GM21390 (cell line): Measurements from ENCODE around the gene PHTF2.
"Not testable (repeated sequence)": the region's sequence is repeated elsewhere in the genome, so short reads cannot be mapped to it uniquely, and the experiment has no call there.

Experiments used
- ATAC-seq: cut with Tn5 transposase; IDR thresholded peaks from one replicate; pipeline ENCODE4 v1.9.1; 2021; ENCODE audit not compliant: unreplicated experiment

Gene PHTF2

DNA sequence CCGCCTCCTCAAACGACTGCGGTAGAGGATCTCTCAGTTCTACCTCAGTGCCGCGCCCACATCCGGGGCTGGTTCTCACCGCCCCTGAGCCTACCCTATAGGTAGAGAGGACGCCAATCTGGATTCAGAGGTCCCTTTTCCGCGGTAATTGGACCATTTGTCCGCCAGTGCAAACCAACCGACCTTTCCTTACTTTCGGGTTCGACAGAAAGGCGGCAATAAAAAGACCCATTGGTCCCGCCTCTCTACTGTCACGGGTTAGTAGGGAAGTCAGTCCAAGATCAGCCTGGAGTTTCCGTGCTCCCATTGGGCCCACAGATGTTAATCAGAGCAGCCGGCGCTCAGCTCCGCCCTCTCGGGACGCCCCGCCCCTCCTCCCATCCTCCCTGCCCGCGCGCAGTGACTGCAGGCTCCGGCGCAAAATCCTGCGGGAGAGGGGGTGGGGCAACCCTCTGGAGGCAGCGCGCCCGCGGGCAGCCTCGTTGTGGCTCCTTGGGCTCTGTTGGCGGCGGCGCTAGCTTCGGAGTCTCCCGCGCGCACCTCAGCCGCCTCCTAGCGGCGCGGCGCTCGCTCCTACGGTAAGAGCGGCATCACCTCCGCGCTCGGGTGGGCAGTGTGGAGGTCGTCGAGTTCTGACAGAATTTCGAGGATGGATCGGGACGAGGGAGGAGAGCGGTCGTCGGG, at the start of gene PHTF2, which contains the start of gene TMEM60:
TSS of gene PHTF2 (plus strand) at position 380 of the 684 bp plus-strand sequence.
TSS of gene TMEM60 (minus strand) at position 41 of the 684 bp plus-strand sequence. CDS start 4,061 bp downstream, outside the sequence.
- peak; percentile 86 for ATAC-seq

DNA sequence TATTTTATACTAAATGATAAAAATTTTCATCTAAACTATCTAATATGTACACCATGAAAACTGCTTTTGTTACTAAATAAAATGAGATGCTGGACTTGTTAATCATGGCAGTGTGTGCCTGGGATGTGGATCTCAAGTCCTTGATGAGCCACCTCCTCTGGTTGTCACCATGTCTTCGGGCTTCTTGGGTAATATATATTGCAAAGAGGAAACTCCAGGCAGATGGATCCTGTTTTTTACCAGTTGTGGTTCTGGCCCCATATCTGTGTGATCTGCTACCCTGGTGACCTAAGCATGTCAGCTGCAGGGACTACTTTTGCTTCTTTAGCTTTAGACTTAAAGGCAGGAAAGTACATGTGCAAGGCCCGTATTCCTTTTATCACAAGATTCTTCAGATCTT, 46.6 kb upstream of the PHTF2 start:
- ATAC-seq = no peak

DNA sequence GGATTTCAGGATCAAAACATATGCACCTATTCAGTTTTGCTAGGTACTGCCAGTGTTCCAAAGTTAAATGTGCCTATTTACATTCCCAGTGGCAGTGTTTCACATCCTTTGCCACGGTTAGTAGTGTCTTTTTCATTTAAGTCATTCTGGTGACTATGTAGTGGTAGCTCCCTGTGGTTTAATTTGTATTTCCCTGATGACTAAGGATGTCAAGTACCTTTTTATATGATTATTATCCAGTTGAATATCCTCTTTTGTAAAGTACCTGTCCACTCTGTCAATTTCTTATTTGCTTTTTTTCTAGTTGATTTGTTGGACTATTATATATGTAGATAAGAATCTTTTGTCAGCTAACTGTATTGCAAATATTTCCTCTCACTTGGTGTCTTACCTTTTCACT, 45.4 kb upstream of the PHTF2 start:
- ATAC-seq = no peak

DNA sequence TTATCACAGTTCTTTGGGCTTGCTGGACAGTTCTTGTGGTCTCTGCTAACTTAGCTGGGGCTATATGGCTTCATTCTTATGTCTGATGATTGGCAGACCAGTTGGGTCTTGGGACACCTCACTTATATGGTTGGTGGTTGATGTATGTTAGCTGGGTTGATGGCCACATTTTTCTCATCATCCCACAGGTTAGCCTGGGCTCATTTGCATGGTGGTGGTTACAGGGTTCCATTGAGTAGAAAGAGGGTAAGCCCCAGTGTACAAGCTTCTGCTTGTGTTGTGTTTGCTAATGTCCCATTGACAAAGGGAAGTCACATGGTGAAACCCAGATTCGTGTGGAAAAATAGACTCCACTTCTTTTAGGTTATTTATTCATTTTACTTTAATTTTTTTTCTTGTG, 41.0 kb upstream of the PHTF2 start:
- peak; percentile 79 for ATAC-seq

DNA sequence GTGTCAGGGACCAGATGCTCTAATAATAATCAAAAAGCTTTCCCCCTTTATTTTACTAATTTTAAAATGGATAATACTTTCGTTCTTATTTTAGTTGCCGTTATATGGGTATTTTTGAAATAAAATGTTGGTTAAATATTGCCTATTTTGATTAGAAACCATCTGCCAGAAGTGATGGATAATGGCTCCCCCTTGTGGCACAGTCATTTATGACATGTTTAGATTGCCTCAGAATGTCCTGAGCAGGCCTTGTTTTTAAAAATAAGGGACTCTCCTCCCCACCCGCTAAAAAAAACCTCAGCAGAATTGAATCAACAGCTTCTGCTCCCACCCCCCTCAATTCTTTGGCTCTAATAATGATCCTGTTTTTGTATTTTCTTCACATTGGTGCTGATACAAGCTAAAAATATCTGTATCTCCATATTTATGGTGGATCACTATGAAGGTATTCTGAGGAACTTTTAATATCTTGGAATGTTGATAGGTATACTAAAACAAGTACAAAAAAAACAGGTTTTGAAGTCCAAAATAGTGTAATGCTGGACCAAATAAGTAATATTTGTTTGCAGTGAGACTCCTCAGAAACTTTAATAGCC, 39.2 kb upstream of the PHTF2 start:
- peak; percentile 36 for ATAC-seq

DNA sequence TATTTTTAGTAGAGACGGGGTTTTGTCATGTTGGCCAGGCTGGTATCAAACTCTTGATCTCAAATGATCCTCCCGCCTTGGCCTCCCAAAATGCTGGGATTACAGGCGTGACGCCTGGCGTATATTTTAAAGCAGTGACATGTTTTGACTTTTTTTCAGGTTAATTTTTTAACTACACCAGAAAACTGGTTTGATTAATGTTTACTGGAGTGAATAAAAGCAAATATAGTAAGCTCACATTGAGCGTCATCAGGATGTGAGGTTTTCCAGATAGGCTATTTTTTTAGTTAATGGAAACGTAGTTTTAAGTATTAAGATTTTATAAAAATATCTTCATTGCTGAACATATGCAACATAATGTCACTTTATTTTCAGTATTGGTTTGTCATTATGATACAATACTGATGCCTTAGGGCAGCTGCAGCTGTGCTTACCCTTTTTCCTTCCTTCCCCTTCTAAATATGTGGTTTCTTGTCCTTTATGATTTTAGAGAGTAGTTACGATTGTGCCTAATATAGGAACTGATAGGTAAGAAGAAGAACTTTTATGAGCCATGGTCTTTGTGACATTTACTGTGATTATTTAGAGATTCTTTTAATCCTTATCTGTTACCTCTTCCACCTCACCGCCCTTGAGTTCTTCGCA, 37.6 kb upstream of the PHTF2 start:
- no peak for ATAC-seq

DNA sequence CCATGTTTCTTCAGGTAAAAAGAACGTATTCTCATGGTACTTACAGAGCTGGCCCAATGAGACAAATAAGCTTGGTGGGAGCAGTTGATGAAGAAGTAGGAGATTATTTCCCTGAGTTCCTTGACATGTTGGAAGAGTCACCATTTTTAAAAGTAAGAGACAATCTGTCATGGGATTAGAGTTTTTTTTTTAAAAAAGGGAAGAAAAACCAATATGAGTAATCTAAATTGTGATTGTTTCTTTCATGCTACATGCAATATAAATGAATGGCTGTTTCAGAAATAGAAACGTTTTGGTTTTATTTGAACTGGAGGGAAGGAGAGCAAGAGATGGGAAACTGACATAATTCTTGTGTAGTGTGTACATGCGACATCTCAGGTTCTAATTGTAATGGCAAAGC, 33.1 kb upstream of the PHTF2 start:
- ATAC-seq = no peak

DNA sequence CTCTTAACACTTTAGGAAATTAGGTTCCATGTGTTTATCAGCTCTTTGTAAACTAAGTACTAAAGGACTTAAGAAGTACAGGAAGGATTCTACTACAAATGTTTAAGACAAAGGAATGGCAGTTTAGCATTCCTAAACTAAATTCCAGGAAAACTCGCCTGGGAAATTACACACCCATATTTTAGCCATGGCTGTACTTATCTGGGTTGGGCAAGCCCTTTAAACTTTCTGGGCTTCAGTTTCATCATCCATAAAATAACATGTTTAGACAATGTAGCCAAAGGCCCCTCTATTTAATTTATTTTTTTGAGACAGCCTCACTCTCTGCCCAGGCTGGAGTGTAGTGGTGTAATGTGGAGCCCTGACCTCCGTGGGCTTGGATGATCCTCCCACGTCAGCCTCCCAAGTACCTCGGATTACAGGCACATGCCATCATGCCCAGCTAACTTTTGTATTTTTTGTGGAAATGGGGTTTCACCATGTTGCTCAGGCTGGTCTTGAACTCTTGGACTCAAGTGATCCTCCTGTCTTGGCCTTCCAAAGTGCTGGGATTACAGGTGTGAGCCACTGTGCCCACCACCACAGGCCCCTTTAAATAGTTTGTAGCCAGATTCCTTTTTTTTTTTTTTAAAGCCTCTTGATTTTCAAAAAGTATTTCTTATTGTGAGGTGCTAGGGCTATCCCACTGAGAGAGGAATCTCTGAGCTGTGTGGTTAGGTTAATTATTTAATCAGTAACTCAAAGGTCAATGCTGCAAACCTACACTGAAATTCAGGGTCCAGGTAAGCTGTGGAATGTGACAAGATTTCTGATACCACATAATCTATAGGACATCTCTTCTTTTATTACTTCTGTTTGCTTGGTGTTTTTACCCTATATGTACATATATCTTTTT, 32.4 kb upstream of the PHTF2 start:
- ATAC-seq = no peak

DNA sequence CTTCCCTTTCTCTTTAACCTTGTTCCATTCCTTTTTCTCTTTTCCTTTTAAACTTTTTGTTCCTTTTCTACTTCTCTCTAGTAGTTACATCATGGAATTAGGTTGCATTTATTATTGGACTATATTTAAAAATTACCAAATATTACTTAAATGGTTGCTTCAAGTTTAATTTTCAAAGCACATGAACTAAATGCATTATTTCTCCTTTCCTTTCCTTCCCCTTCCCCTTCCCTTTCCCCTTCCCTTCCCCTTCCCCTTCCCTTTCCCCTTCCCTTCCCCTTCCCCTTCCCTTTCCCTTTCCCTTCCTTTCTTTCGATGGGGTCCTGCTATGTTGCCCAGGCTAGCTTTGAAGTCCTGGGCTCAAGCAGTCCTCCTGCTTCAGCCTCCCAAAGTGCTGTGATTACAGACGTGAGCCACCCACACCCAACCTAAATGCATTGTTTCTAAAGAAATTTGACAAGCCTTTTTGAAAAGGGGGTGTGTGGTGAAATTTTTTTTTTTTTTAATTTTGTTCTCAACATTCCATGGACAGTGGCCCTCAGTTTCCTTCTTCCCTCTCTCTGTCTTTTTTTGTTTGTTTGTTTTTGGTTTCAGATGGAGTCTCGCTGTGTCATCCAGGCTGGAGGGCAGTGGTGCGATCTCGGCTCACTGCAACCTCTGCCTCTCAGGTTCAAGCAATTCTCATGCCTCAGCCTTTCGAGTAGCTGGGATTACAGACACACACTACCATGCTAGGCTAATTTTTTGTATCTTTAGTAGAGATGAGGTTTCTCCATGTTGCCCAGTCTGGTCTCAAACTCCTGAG, 31.6 kb upstream of the PHTF2 start:
- ATAC-seq = no peak

DNA sequence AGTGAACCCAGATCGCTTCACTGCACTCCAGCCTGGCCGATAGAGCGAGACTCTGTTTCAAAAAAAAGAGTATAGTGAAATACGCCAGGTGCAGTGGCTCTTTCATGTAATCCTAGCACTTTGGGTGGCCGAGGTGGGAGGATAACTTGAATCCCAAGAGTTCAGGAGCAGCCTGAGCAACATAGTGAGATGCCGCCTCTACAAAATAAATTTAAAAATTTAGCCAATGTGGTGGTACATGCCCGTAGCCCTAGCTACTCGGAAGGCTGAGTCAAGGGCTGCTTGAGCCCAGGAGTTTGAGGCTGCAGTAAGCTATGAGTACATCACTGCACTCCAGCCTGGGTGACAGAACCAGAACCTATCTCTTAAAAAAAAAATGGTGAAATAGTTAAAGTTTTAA, 28.3 kb upstream of the PHTF2 start:
- no peak for ATAC-seq

DNA sequence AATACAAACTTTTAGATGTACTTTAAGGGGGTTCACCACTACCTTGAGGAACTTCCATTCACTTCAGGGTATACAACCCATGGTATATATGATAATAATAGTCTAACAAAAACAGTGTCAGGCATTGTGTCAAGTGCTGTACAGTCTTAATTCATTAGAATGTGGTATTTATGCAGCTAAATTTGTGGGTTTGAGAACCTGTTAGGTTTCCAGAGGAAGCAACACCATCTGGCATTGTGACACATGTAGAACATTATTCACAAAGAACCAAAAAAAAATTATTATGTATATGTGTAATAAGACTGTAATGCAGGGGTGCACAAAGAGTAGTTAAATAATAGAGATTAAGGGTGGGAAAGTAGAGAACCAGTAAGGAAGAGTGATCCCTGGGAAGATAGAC, 26.7 kb upstream of the PHTF2 start:
- no peak for ATAC-seq

DNA sequence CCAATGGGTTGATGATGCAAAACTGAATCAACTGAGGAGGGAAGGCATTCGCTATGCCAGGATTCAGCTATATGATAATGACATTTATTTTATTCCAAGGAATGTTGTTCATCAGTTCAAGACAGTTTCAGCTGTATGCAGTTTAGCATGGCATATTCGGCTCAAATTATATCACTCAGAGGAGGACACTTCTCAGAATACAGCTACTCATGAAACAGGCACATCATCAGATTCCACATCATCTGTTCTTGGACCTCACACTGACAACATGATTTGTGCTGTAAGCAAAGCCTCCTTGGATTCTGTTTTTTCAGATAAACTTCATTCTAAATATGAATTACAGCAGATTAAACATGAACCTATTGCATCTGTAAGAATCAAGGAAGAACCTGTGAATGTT, 20.0 kb upstream of the PHTF2 start:
- no peak for ATAC-seq

DNA sequence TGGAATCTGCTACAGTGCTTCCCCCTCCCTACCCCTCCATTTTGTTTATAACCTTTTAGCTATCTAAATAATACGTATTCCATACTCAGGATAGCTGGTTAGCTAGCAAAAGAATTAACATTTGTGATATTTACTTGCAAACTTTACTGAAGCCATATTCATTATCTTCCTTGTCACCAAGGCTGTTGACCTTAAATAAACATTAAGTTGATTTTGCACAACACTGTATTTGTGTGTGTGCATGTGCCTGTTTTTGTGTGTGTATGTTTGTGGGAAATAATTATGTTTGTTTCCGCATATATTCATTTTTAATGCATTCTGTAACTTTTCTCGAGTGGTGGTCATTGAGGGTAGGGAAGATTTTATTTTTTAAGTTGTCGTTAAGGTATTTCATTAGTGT, 16.2 kb upstream of the PHTF2 start:
- no peak for ATAC-seq

DNA sequence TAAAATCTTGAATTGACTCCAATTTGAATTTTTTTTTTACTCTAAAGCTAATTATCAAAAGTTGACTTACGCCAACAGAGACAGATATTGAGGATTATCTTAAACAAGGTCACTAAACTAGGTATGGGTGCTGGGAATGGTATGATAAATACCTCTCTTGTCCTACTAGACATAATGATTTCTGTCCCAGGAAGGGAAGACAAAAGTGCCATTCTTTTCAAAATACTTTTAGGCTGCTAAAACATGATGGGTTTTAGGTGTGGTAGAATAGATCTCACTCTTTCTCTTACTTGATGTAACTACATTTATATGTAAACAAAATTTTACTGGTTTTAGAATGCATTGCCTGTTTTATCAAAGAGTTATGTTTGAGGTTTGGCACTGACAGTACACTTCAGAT, 15.5 kb upstream of the PHTF2 start:
- ATAC-seq = no peak

DNA sequence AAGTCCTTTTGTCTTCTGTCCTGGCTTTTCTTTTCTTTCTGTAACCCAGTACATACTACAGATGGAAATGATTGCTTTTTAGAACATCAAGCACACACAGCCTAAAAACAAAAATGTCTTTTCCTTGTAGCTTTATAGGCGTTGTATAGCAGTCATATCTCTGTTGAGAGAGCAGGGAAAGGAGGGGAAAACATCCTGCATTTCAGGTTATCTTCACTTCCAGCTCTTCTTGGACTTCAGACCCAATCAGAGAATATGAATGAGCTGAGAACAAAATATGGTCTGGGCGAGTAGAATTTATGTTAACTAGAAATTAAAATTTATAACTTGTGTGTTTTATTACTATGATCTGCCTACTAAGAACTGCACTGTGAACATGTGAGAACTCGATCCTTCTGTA, 15.0 kb upstream of the PHTF2 start:
- no peak for ATAC-seq

DNA sequence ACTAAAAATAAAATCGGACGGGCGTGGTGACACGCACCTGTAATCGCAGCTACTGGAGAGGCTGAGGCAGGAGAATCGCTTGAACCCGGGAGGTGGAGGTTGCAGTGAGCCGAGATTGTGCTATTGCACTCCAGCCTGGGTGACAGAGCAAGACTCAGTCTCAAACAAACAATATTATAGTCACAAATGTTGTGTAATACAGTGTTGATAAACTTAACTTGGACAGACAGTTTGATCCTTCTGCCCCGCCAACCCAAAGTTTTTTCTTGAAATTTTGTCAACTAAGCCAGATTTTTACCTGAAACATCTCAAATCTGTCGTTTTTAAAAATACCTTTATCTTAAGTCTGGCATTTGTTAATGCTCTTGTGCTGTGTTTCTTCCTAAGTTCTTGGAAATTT, 14.1 kb upstream of the PHTF2 start:
- not testable (repeated sequence) for ATAC-seq

DNA sequence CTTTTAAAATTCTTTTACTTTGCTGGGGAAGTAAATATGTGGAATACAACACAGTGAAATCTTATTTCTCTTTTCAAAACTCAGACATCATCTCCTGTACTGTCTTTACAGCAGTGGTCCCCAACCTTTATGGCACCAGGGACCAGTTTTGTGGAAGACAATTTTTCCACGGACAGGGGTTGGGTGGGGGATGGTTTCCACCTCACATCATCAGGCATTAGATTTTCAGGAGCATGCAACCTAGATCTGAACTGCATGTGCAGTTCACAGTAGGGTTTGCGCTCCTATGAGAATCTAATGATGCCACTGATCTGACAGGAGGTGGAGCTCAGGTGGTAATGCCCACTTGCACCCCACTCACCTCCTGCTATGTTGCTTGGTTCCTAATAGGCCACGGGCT, 12.6 kb upstream of the PHTF2 start:
- ATAC-seq = no peak

DNA sequence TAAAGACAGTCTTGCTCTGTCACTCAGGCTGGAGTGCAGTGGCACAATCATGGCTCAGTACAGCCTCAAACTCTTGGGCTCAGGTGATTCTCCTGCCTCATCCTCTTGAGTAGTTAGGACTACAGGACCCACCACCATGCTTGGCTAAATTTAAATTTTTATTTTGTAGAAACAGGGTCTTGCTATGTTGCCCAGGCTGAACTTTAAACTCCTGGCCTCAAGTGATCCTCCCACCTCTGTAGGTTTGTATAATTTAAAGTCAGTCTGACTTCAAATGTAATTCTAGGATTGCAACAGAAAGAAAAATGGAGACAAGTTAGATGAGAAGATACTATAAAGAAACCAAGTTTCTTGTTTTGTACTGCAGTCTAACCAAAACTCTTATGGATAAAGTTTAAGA, 11.8 kb upstream of the PHTF2 start:
- no peak for ATAC-seq

DNA sequence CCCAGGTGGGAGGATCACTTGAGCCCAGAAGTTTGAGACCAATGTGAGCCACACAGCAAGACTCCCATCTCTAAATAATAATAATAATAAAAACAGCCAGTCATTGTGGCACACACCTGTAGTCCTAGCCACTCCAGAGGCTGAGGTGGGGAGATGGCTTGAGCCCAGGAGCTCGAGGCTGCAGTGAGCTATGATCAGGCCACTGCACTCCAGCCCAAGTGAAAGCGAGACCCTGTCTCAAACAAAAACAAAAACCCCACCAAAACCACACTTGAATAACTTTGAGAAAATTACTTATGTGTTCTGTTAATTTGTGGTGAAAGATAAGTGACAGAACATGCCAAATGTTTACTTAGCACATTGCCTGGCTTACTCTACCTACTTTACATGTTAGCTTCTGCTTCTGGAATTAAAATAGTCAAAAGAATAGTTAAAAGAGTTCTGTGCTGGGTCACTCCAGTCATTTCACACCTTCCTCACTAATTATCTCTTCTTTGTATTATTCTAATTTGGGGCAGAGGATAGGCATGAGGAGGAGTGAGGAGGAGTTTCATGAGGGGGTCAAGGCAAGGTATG, 10.2 kb upstream of the PHTF2 start:
- ATAC-seq = peak; percentile 41

DNA sequence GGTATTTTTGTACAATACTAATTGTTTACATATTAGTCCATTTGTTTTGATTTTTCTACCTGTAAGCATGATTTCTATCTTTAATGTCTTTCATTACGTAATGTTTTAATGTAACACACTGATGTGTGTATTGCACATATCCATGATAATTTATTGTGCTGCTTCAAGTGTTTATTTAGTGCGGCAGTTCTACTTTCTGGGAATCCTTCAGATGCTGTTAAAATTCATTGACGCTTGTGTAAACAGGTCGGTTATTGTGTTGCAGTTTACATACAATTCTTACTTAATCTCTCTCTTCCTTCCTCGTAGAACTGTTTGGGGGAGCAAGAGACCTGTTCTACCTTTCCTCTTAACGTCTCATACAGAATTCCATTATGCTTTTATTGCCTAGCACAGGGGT, 7.2 kb upstream of the PHTF2 start:
- no peak for ATAC-seq
